ENCODE measurements around the gene PTTG1IP. TPM values are rescaled to one million over a fixed set of nuclear protein-coding genes. Genes with fewer than 3 reads are reported as not detected.

Gene PTTG1IP
- total RNA-seq, 1 experiment from 2014 or later, result 330 TPM

DNA sequence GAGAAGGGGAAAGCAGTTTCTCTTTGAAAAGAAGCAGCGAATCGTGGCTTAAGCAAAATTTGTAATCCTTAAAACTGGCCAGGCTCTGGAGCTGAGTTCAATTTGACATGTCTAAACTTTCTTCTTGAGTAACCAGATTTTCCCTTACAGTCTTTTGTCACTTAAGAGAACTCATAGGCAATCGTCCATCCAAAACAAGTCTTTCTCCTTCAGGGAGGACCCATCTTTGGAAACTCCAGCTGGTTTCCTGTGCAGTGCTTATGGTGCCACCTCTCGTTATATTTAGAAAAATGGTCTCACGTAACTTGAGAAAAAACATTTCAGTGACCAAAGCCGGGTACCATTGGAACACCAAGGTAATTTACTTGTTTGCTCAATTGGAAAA, 1.8 kb upstream of the PTTG1IP start:
- Histone ChIP-seq H3K9me3 (ENCODE audit: low read length) (no peaks in the 10 kb centered on the region), H3K79me2 (ENCODE audit: low read length) (peaks cover 38% of the 10 kb centered on the region), H3K9me2 (replicated peaks; ENCODE audit: low read length) (no peaks in the 10 kb centered on the region), H3F3A (ENCODE audit: low read length, unreplicated experiment) (no peaks in the 10 kb centered on the region), H3K36me3 (ENCODE audit: low read depth, low read length) (no peaks in the 10 kb centered on the region), H3K27ac (ENCODE audit: low read length) (peak overlapping the region; percentile 56), H2AFZ (ENCODE audit: low read length) (peak overlapping the region; percentile 84; the same call in 1 of the 2 replicates), H3K4me2 (ENCODE audit: low read length) (peak overlapping the region; percentile 95), H3K4me3 (ENCODE audit: low read length) (peak overlapping the region; percentile 80), H4K20me1 (ENCODE audit: low read length) (peaks cover 19% of the 10 kb centered on the region), H3K4me1 (ENCODE audit: insufficient read depth, low read length) (peaks cover 58% of the 10 kb centered on the region), H3K9ac (ENCODE audit: low read length) (peak overlapping the region; percentile 77), H3K27me3 (ENCODE audit: low read length) (no peaks in the 10 kb centered on the region)
- ChIA-PET CTCF (interaction anchor here (0.7 kb wide), 1 partner anchor 52 kb away, joined by 3 read pairs; no protein-coding TSS in a partner anchor), POLR2A (ENCODE audit: unreplicated experiment) (no interaction called here)
- ATAC-seq (no peak), DNase-seq (peak; percentile 51)
- BruUV-seq (replicated peaks), result no TSS peak
- intact Hi-C loops (cut with micrococcal nuclease), result loop anchor here (1.0 to 10.0 kb wide), 3 partner anchors 37 to 249 kb away; no protein-coding TSS in a partner anchor
- TF ChIP-seq, protein P1, sequence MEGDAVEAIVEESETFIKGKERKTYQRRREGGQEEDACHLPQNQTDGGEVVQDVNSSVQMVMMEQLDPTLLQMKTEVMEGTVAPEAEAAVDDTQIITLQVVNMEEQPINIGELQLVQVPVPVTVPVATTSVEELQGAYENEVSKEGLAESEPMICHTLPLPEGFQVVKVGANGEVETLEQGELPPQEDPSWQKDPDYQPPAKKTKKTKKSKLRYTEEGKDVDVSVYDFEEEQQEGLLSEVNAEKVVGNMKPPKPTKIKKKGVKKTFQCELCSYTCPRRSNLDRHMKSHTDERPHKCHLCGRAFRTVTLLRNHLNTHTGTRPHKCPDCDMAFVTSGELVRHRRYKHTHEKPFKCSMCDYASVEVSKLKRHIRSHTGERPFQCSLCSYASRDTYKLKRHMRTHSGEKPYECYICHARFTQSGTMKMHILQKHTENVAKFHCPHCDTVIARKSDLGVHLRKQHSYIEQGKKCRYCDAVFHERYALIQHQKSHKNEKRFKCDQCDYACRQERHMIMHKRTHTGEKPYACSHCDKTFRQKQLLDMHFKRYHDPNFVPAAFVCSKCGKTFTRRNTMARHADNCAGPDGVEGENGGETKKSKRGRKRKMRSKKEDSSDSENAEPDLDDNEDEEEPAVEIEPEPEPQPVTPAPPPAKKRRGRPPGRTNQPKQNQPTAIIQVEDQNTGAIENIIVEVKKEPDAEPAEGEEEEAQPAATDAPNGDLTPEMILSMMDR (conservative IDR thresholded peaks at IDR 0.05; ENCODE audit: low read depth, low read length), result peak; percentile 46
- no peak for TF ChIP-seq EZH2 (IDR thresholded peaks at IDR 0.05; ENCODE audit: low read length, unreplicated experiment)

DNA sequence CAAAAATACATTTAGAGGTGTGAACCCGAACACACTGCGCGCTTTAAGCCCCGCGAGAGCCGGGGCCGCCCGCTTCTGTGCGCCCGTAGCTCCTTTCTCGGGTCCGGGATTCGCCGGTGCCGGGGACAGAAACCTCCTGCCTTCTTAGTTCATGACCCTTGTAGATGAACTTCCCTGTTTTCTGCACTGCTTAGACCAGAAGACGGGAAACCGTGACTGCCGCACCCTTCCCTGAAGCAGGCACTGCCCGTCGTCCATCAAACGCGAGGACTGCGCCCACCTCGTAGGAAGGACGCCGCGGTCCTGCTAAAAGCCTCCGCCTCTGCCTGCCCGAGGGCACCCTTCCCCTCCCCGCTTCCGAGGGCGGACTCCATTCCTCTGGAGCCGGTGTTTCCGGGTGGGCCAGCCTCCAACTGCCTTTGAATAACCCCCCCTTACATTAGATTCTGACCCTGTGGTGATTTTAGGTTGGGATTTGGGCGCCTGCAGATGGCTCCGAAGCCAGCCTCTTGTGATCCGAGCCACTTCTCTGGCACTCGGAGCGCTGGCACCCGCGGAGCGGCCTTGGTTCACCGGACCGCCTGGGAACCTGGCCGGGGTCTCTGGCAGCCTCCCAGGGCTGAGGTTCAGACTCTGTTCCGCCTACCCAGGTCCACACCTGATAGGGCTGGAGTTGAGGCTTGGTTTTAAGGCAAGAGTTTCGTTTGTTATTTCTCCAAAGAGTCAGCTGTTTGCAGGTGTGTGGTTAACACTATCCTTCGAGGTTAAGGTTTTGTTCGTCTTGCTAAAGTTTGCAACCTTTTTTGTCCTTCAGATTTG, 1.2 kb upstream of the PTTG1IP start:
- H3F3A ChIP-seq (ENCODE audit: low read length, unreplicated experiment), result no peaks in the 10 kb centered on the region
- H3K9me2 ChIP-seq (replicated peaks; ENCODE audit: low read length), result no peaks in the 10 kb centered on the region
- no peaks in the 10 kb centered on the region for H3K9me3 ChIP-seq (ENCODE audit: low read length)
- ChIA-PET CTCF (interaction anchor here (1.0 to 1.1 kb wide), 2 partner anchors 53 to 75 kb away, joined by 3 to 9 read pairs; no protein-coding TSS in a partner anchor), POLR2A (ENCODE audit: unreplicated experiment) (interaction anchor here (0.9 kb wide), 1 partner anchor 37 kb away, joined by 4 read pairs; no protein-coding TSS in a partner anchor)
- DNase-seq (peak; percentile 56), ATAC-seq (peak; percentile 1)
- H3K4me3 ChIP-seq (ENCODE audit: low read length), result peak overlapping the region; percentile 80
- peak overlapping the region; percentile 77 for H3K9ac ChIP-seq (ENCODE audit: low read length)
- H3K4me1 ChIP-seq (ENCODE audit: insufficient read depth, low read length), result peaks cover 57% of the 10 kb centered on the region
- H3K36me3 ChIP-seq (ENCODE audit: low read depth, low read length), result no peaks in the 10 kb centered on the region
- peak overlapping the region; percentile 84 for H2AFZ ChIP-seq (ENCODE audit: low read length)
- H4K20me1 ChIP-seq (ENCODE audit: low read length), result peaks cover 19% of the 10 kb centered on the region
- intact Hi-C loops (cut with micrococcal nuclease), result loop anchor here (1.0 to 10.0 kb wide), 3 partner anchors 38 to 250 kb away; no protein-coding TSS in a partner anchor
- peak overlapping the region; percentile 95 for H3K4me2 ChIP-seq (ENCODE audit: low read length)
- no TSS peak for BruUV-seq (replicated peaks)
- TF ChIP-seq, protein P1 (conservative IDR thresholded peaks at IDR 0.05; ENCODE audit: low read depth, low read length), result no peak
- TF ChIP-seq EZH2 (IDR thresholded peaks at IDR 0.05; ENCODE audit: low read length, unreplicated experiment) (no peak), EZH2phosphoT487 (IDR thresholded peaks at IDR 0.05; ENCODE audit: borderline replicate concordance, low read length) (no peak)
- H3K27me3 ChIP-seq (ENCODE audit: low read length), result no peaks in the 10 kb centered on the region
- H3K27ac ChIP-seq (ENCODE audit: low read length), result peak overlapping the region; percentile 56
- peaks cover 44% of the 10 kb centered on the region for H3K79me2 ChIP-seq (ENCODE audit: low read length)

DNA sequence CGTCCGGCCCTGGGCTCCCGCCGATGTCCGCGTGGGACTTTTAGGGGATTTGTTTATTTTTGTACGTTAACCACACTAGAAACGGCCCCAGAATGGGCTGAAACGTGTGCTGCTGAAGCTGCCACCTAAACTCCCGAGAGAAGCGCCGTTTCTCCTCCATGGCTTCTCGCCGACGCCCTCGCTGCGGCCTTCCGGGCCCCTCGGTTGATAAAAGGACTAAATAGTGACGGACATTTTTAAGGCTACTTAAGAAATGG, 678 bp upstream of the PTTG1IP start:
- ChIA-PET CTCF (interaction anchor here (0.5 to 1.1 kb wide), 4 partner anchors 28 to 74 kb away, joined by 3 to 9 read pairs (median 4); no protein-coding TSS in a partner anchor), POLR2A (ENCODE audit: unreplicated experiment) (interaction anchor here (0.6 to 1.0 kb wide), 4 partner anchors 9 to 132 kb away, joined by 3 to 25 read pairs (median 4); no protein-coding TSS in a partner anchor)
- Histone ChIP-seq H3K27me3 (ENCODE audit: low read length) (no peaks in the 10 kb centered on the region), H3K4me3 (ENCODE audit: low read length) (peak overlapping the region; percentile 80), H3K9me2 (replicated peaks; ENCODE audit: low read length) (no peaks in the 10 kb centered on the region), H2AFZ (ENCODE audit: low read length) (peak overlapping the region; percentile 84), H4K20me1 (ENCODE audit: low read length) (peaks cover 20% of the 10 kb centered on the region), H3K9ac (ENCODE audit: low read length) (peak overlapping the region; percentile 77), H3K4me2 (ENCODE audit: low read length) (peak overlapping the region; percentile 95), H3K4me1 (ENCODE audit: insufficient read depth, low read length) (peaks cover 59% of the 10 kb centered on the region), H3K9me3 (ENCODE audit: low read length) (no peaks in the 10 kb centered on the region), H3K79me2 (ENCODE audit: low read length) (peaks cover 49% of the 10 kb centered on the region), H3K27ac (ENCODE audit: low read length) (peak overlapping the region; percentile 56), H3K36me3 (ENCODE audit: low read depth, low read length) (no peaks in the 10 kb centered on the region), H3F3A (ENCODE audit: low read length, unreplicated experiment) (peaks cover 5% of the 10 kb centered on the region)
- DNase-seq (no peak), ATAC-seq (no peak)
- TF ChIP-seq, protein P1 (conservative IDR thresholded peaks at IDR 0.05; ENCODE audit: low read depth, low read length), result no peak
- no peak for TF ChIP-seq EZH2phosphoT487 (IDR thresholded peaks at IDR 0.05; ENCODE audit: borderline replicate concordance, low read length)
- TF ChIP-seq EZH2 (IDR thresholded peaks at IDR 0.05; ENCODE audit: low read length, unreplicated experiment), result no peak
- intact Hi-C loops (cut with micrococcal nuclease), result loop anchor here (10.0 kb wide), 1 partner anchor 251 kb away; no protein-coding TSS in a partner anchor
- BruUV-seq (replicated peaks), result TSS peak; percentile 40
